SK-N-SH treated with all-trans-retinoic acid at 6 μM for 48 hours (cell line): ENCODE data around the gene FAS.

Experiments
- ATAC-seq: fragments of 200-7000 bp; cut with Tn5 transposase; 3 replicates; pipeline ENCODE4 v1.9.1; 2020; ENCODE audit warnings: mild to moderate bottlenecking, moderate library complexity
- BACH2 ChIP-seq: fragments of 250-450 bp; sonication (Bioruptor Pico); IDR thresholded peaks from 2 replicates; pipeline ENCODE4 v1.9.0; 2021; ENCODE audit warnings: mild to moderate bottlenecking, borderline replicate concordance
- ESRRG ChIP-seq: fragments of 250-450 bp; sonication (Bioruptor Pico); IDR thresholded peaks from 2 replicates; pipeline ENCODE4 v1.6.1; 2021; ENCODE audit warnings: mild to moderate bottlenecking
- GLIS3 ChIP-seq: fragments of 250-450 bp; sonication (Bioruptor Pico); IDR thresholded peaks from 2 replicates; pipeline ENCODE4 v1.5.0; 2020; ENCODE audit warnings: mild to moderate bottlenecking, moderate library complexity
- ISL1 ChIP-seq: fragments of 250-450 bp; sonication (Bioruptor Pico); IDR thresholded peaks from 2 replicates; pipeline ENCODE4 v2.1.2; 2022; ENCODE audit warnings: mild to moderate bottlenecking, moderate library complexity
- OSR1 ChIP-seq: fragments of 250-450 bp; sonication (Bioruptor Pico); IDR thresholded peaks from 2 replicates; pipeline ENCODE4 v1.8.0; 2022; ENCODE audit warnings: moderate library complexity, mild to moderate bottlenecking, inconsistent platforms
- RARB ChIP-seq: fragments of 250-450 bp; sonication (Bioruptor Pico); IDR thresholded peaks from 2 replicates; pipeline ENCODE4 v1.8.0; 2021; ENCODE audit warnings: mild to moderate bottlenecking, moderate library complexity
- SNAI2 ChIP-seq: fragments of 250-450 bp; sonication (Bioruptor Pico); IDR thresholded peaks from 2 replicates; pipeline ENCODE4 v1.5.0; 2020; ENCODE audit warnings: mild to moderate bottlenecking, moderate library complexity
- TCF4 ChIP-seq: fragments of 250-450 bp; sonication (Bioruptor Pico); IDR thresholded peaks from 2 replicates; pipeline ENCODE4 v1.8.0; 2021; ENCODE audit warnings: mild to moderate bottlenecking, moderate library complexity, borderline replicate concordance
- ZC3H10 ChIP-seq: fragments of 250-450 bp; sonication (Bioruptor Pico); IDR thresholded peaks from 2 replicates; pipeline ENCODE4 v1.5.1; 2021; ENCODE audit warnings: mild to moderate bottlenecking, moderate library complexity
- ZFP3 ChIP-seq: fragments of 250-450 bp; sonication (Bioruptor Pico); IDR thresholded peaks from 2 replicates; pipeline ENCODE4 v1.5.0; 2020; ENCODE audit warnings: mild to moderate bottlenecking, moderate library complexity
- ZFP30 ChIP-seq: fragments of 450-650 bp; formaldehyde crosslinking; IDR thresholded peaks from 2 replicates; pipeline ENCODE4 v1.5.0; 2022; ENCODE audit warnings: mild to moderate bottlenecking, moderate library complexity
- ZNF565 ChIP-seq: fragments of 450-650 bp; formaldehyde crosslinking; conservative IDR thresholded peaks from 2 replicates; pipeline ENCODE4 v1.5.0; 2020; ENCODE audit warnings: low read depth, mild to moderate bottlenecking, moderate library complexity
- ZNF70 ChIP-seq: fragments of 450-650 bp; formaldehyde crosslinking; IDR thresholded peaks from 2 replicates; pipeline ENCODE4 v1.5.0; 2020; ENCODE audit warnings: mild to moderate bottlenecking, moderate library complexity
- ZNF8 ChIP-seq: fragments of 450-650 bp; formaldehyde crosslinking; IDR thresholded peaks from 2 replicates; pipeline ENCODE4 v1.5.0; 2020; ENCODE audit warnings: mild to moderate bottlenecking, moderate library complexity
- TF ChIP-seq, protein P1 (sequence below): fragments of 250-450 bp; sonication (Bioruptor Pico); IDR thresholded peaks from 2 replicates; pipeline ENCODE4 v1.5.0; 2020; ENCODE audit warnings: mild to moderate bottlenecking, moderate library complexity
- TF ChIP-seq, protein P2 (sequence below): fragments of 250-450 bp; sonication (Bioruptor Pico); IDR thresholded peaks from 2 replicates; pipeline ENCODE4 v1.8.0; 2020; ENCODE audit warnings: mild to moderate bottlenecking, moderate library complexity, borderline replicate concordance
- TF ChIP-seq, protein P3 (sequence below): fragments of 250-450 bp; sonication (Bioruptor Pico); IDR thresholded peaks from 2 replicates; pipeline ENCODE4 v1.5.1; 2020; ENCODE audit warnings: low read depth, mild to moderate bottlenecking, moderate library complexity
- TF ChIP-seq, protein P4 (sequence below): fragments of 250-450 bp; sonication (Bioruptor Pico); IDR thresholded peaks from 2 replicates; pipeline ENCODE4 v1.8.0; 2021; ENCODE audit warnings: low read depth, mild to moderate bottlenecking, moderate library complexity, borderline replicate concordance

Gene FAS

DNA sequence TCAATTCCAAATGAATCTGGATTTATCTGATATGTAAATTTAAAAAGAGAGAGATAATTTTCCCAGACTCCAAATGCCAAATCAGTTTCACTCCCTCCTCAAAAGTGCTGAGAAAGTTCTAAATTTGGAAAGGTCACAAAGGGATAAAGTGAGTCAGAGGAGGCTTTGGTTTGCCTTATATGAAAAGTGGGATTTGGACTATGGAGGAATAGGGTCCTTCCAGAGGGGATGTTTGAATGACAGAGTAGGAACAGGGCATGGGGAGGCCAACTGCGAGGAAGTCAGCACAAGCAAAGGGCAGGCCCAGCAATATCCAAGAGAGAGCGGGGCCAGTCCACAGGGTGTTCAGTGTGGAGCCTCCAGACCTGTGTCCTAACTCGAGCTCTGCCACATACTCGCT, 9.8 kb upstream of the FAS start (continued):
- TF ChIP-seq, protein P1, sequence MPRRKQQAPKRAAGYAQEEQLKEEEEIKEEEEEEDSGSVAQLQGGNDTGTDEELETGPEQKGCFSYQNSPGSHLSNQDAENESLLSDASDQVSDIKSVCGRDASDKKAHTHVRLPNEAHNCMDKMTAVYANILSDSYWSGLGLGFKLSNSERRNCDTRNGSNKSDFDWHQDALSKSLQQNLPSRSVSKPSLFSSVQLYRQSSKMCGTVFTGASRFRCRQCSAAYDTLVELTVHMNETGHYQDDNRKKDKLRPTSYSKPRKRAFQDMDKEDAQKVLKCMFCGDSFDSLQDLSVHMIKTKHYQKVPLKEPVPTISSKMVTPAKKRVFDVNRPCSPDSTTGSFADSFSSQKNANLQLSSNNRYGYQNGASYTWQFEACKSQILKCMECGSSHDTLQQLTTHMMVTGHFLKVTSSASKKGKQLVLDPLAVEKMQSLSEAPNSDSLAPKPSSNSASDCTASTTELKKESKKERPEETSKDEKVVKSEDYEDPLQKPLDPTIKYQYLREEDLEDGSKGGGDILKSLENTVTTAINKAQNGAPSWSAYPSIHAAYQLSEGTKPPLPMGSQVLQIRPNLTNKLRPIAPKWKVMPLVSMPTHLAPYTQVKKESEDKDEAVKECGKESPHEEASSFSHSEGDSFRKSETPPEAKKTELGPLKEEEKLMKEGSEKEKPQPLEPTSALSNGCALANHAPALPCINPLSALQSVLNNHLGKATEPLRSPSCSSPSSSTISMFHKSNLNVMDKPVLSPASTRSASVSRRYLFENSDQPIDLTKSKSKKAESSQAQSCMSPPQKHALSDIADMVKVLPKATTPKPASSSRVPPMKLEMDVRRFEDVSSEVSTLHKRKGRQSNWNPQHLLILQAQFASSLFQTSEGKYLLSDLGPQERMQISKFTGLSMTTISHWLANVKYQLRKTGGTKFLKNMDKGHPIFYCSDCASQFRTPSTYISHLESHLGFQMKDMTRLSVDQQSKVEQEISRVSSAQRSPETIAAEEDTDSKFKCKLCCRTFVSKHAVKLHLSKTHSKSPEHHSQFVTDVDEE (CRISPR knock-in tag), result no peak
- no peak for TF ChIP-seq ZC3H10
- TF ChIP-seq ZNF70 (CRISPR knock-in tag), result no peak

DNA sequence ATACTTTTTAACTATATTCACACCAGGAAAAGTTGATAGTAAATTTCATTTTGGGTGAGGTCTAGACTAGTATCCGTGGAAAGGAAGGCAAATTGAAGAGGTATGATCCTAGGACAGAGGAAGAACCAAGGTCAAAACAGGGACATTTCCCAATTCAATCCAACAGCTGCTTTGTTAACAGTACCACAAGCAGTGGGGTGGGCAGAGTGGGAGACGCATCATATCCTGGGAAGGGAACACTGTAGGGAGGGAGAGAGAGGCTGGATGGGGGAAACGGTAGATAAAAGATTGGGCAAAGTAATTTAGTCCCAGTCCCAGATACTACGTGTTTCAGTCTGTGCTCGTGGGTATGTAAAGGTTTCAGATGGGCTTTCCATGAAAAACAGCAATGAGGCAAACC, 9.2 kb upstream of the FAS start:
- no peak for TF ChIP-seq GLIS3 (CRISPR knock-in tag)
- no peak for TF ChIP-seq ISL1
- TF ChIP-seq ESRRG (CRISPR knock-in tag), result no peak
- TF ChIP-seq SNAI2 (CRISPR knock-in tag), result no peak
- TF ChIP-seq ZFP30 (CRISPR knock-in tag), result no peak
- TF ChIP-seq, protein P2, sequence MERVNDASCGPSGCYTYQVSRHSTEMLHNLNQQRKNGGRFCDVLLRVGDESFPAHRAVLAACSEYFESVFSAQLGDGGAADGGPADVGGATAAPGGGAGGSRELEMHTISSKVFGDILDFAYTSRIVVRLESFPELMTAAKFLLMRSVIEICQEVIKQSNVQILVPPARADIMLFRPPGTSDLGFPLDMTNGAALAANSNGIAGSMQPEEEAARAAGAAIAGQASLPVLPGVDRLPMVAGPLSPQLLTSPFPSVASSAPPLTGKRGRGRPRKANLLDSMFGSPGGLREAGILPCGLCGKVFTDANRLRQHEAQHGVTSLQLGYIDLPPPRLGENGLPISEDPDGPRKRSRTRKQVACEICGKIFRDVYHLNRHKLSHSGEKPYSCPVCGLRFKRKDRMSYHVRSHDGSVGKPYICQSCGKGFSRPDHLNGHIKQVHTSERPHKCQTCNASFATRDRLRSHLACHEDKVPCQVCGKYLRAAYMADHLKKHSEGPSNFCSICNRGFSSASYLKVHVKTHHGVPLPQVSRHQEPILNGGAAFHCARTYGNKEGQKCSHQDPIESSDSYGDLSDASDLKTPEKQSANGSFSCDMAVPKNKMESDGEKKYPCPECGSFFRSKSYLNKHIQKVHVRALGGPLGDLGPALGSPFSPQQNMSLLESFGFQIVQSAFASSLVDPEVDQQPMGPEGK (CRISPR knock-in tag), result no peak
- TF ChIP-seq ZFP3, result no peak
- TF ChIP-seq ZNF70 (CRISPR knock-in tag), result no peak
- TF ChIP-seq, protein P3, sequence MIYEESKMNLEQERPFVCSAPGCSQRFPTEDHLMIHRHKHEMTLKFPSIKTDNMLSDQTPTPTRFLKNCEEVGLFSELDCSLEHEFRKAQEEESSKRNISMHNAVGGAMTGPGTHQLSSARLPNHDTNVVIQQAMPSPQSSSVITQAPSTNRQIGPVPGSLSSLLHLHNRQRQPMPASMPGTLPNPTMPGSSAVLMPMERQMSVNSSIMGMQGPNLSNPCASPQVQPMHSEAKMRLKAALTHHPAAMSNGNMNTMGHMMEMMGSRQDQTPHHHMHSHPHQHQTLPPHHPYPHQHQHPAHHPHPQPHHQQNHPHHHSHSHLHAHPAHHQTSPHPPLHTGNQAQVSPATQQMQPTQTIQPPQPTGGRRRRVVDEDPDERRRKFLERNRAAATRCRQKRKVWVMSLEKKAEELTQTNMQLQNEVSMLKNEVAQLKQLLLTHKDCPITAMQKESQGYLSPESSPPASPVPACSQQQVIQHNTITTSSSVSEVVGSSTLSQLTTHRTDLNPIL (CRISPR knock-in tag), result no peak
- TF ChIP-seq BACH2 (CRISPR knock-in tag), result no peak

DNA sequence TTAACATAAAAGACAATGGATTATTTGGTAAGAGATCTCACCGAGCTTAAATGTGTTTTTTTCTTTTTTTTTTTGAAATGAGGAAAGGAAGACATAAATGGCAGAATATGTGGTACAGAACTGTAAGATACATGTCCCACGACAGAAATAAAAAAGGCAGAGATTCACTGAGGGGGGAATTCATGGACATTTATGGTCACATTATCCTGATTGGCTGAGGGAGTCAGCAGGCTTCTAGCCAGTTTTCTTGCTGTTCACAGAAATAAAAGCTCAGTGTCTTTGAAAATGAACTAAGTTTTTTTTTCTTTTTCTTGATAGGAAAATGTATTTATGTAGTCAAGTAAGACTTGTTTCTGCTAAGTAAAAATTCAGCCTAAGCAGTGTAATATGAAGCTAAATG, 8.2 kb upstream of the FAS start:
- no peak for ATAC-seq
- TF ChIP-seq ISL1, result no peak
- TF ChIP-seq, protein P4, sequence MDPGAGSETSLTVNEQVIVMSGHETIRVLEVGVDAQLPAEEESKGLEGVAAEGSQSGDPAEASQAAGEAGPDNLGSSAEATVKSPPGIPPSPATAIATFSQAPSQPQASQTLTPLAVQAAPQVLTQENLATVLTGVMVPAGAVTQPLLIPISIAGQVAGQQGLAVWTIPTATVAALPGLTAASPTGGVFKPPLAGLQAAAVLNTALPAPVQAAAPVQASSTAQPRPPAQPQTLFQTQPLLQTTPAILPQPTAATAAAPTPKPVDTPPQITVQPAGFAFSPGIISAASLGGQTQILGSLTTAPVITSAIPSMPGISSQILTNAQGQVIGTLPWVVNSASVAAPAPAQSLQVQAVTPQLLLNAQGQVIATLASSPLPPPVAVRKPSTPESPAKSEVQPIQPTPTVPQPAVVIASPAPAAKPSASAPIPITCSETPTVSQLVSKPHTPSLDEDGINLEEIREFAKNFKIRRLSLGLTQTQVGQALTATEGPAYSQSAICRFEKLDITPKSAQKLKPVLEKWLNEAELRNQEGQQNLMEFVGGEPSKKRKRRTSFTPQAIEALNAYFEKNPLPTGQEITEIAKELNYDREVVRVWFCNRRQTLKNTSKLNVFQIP (CRISPR knock-in tag), result no peak

More for the DNA sequence above, 9.2 kb upstream of the FAS start:
- no peak for ATAC-seq

DNA sequence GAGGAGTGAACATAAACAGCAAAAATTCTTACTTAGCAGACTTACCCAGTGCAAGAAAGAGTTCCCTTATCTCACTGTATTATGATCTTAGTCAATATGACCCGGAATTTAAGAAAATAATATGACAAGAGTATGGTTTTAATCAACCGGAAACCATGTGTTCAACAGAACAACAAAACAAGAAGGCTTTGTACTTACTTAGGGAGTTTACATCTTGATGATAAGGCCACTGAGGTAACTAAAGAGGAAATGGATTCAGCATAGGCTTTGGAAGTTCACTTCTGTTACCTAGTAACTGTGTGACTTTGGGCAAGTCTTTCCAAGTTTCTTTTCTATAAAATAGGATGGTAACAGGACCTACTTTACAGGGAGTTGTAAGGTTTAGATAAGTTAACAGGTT, 7.4 kb upstream of the FAS start:
- ATAC-seq, result no peak
- no peak for TF ChIP-seq ZNF8 (CRISPR knock-in tag)
- no peak for TF ChIP-seq RARB (CRISPR knock-in tag)
- TF ChIP-seq, protein P2 (CRISPR knock-in tag), result no peak
- TF ChIP-seq, protein P3 (CRISPR knock-in tag), result no peak
- TF ChIP-seq ISL1, result no peak
- no peak for TF ChIP-seq ZNF565 (CRISPR knock-in tag)
- no peak for TF ChIP-seq ESRRG (CRISPR knock-in tag)
- no peak for TF ChIP-seq ZFP3
- no peak for TF ChIP-seq SNAI2 (CRISPR knock-in tag)
- TF ChIP-seq ZNF70 (CRISPR knock-in tag), result no peak
- TF ChIP-seq, protein P1 (CRISPR knock-in tag), result no peak
- no peak; the same call in 1 of the 2 replicates for TF ChIP-seq TCF4 (CRISPR knock-in tag)
- no peak for TF ChIP-seq OSR1 (CRISPR knock-in tag)
- TF ChIP-seq ZC3H10, result no peak
- no peak for TF ChIP-seq GLIS3 (CRISPR knock-in tag)
- no peak for TF ChIP-seq BACH2 (CRISPR knock-in tag)
